HG02981 (cell line): ENCODE measurements around the gene ADGRG2.

Experiments
- ATAC-seq: cut with Tn5 transposase; IDR thresholded peaks from one replicate; pipeline ENCODE4 v1.9.1; 2021; ENCODE audit warnings: mild to moderate bottlenecking, moderate library complexity; ENCODE audit not compliant: unreplicated experiment

Gene ADGRG2

GRCh38 chrX:18961686-18962085 lies 160.6 kb downstream of the ADGRG2 start:
- no peak for ATAC-seq

- no peak for ATAC-seq
These were observed 165.8 kb downstream of the ADGRG2 start for GRCh38 chrX:18956303-18957032.

GRCh38 chrX:18955676-18956075 lies 166.6 kb downstream of the ADGRG2 start:
- ATAC-seq = no peak

GRCh38 chrX:18951032-18951431 lies 171.2 kb downstream of the ADGRG2 start:
- ATAC-seq = no peak

GRCh38 chrX:18949944-18950301 lies 172.3 kb downstream of the ADGRG2 start:
- no peak for ATAC-seq

- ATAC-seq = no peak
These were observed 172.9 kb downstream of the ADGRG2 start for GRCh38 chrX:18949291-18949943.

GRCh38 chrX:18946611-18947010 lies 175.7 kb downstream of the ADGRG2 start:
- no peak for ATAC-seq

- ATAC-seq = no peak
These were observed 176.1 kb downstream of the ADGRG2 start for GRCh38 chrX:18946157-18946556.

GRCh38 chrX:18945483-18945882 lies 176.8 kb downstream of the ADGRG2 start:
- no peak for ATAC-seq

GRCh38 chrX:18944482-18944881 lies 177.8 kb downstream of the ADGRG2 start:
- no peak for ATAC-seq

GRCh38 chrX:18941896-18942295 lies 180.4 kb downstream of the ADGRG2 start:
- ATAC-seq = no peak
